ENCODE measurements around the gene RALGDS. TPM values are rescaled to one million over a fixed set of nuclear protein-coding genes. Genes with fewer than 3 reads are reported as not detected.
A peak's percentile ranks its signal among the peaks of the same experiment; 100 is the strongest.

The RALGDS gene
- total RNA-seq, 1 experiment from 2014 or later = 13.7 TPM

- Mint-ChIP-seq H3K4me3 (ENCODE audit: low read depth, unreplicated experiment) (no peak overlapping the region), H3K9me3 (ENCODE audit: low read depth, unreplicated experiment) (no peaks in the 10 kb centered on the region), H3K36me3 (ENCODE audit: insufficient read depth, unreplicated experiment) (peaks cover 9% of the 10 kb centered on the region), H3K4me1 (ENCODE audit: low read depth, unreplicated experiment) (no peaks in the 10 kb centered on the region), H3K27ac (ENCODE audit: unreplicated experiment) (no peak overlapping the region), H3K27me3 (ENCODE audit: unreplicated experiment) (peaks cover 23% of the 10 kb centered on the region)
- intact Hi-C loops (cut with micrococcal nuclease; ENCODE audit: unreplicated experiment) = no loop called here
- no TSS peak for BruUV-seq (replicated peaks)
- DNase-seq = no peak
- CTCF ChIA-PET = no interaction called here
- no peak for TF ChIP-seq CTCF (IDR thresholded peaks at IDR 0.05; ENCODE audit: unreplicated experiment)
Observed at GRCh38 chr9:133153227-133154096, 32.4 kb upstream of the RALGDS start.

- Mint-ChIP-seq H3K27ac (ENCODE audit: unreplicated experiment) (no peak overlapping the region), H3K36me3 (ENCODE audit: insufficient read depth, unreplicated experiment) (peaks cover 21% of the 10 kb centered on the region), H3K4me3 (ENCODE audit: low read depth, unreplicated experiment) (no peak overlapping the region), H3K27me3 (ENCODE audit: unreplicated experiment) (peaks cover 12% of the 10 kb centered on the region), H3K9me3 (ENCODE audit: low read depth, unreplicated experiment) (no peaks in the 10 kb centered on the region), H3K4me1 (ENCODE audit: low read depth, unreplicated experiment) (no peaks in the 10 kb centered on the region)
- DNase-seq = no peak
- intact Hi-C loops (cut with micrococcal nuclease; ENCODE audit: unreplicated experiment) = no loop called here
- no peak for TF ChIP-seq CTCF (IDR thresholded peaks at IDR 0.05; ENCODE audit: unreplicated experiment)
- CTCF ChIA-PET = no interaction called here
- no TSS peak for BruUV-seq (replicated peaks)
Observed at GRCh38 chr9:133151601-133152525, 30.8 kb upstream of the RALGDS start.

- no peak for DNase-seq
- peaks cover 12% of the 10 kb centered on the region for H3K27me3 Mint-ChIP-seq (ENCODE audit: unreplicated experiment)
- no peaks in the 10 kb centered on the region for H3K9me3 Mint-ChIP-seq (ENCODE audit: low read depth, unreplicated experiment)
- no peak for TF ChIP-seq CTCF (IDR thresholded peaks at IDR 0.05; ENCODE audit: unreplicated experiment)
- no peaks in the 10 kb centered on the region for H3K4me1 Mint-ChIP-seq (ENCODE audit: low read depth, unreplicated experiment)
- H3K4me3 Mint-ChIP-seq (ENCODE audit: low read depth, unreplicated experiment) = peak overlapping the region; percentile 4
- CTCF ChIA-PET = no interaction called here
- H3K27ac Mint-ChIP-seq (ENCODE audit: unreplicated experiment) = no peak overlapping the region
- peaks cover 21% of the 10 kb centered on the region for H3K36me3 Mint-ChIP-seq (ENCODE audit: insufficient read depth, unreplicated experiment)
- BruUV-seq (replicated peaks) = no TSS peak
- intact Hi-C loops (cut with micrococcal nuclease; ENCODE audit: unreplicated experiment) = no loop called here
Observed at GRCh38 chr9:133151041-133151440, 30.0 kb upstream of the RALGDS start.

- BruUV-seq (replicated peaks) = no TSS peak
- no peaks in the 10 kb centered on the region for H3K4me1 Mint-ChIP-seq (ENCODE audit: low read depth, unreplicated experiment)
- H3K27ac Mint-ChIP-seq (ENCODE audit: unreplicated experiment) = no peak overlapping the region
- no peak for TF ChIP-seq CTCF (IDR thresholded peaks at IDR 0.05; ENCODE audit: unreplicated experiment)
- peak overlapping the region; percentile 84 for H3K4me3 Mint-ChIP-seq (ENCODE audit: low read depth, unreplicated experiment)
- peaks cover 21% of the 10 kb centered on the region for H3K36me3 Mint-ChIP-seq (ENCODE audit: insufficient read depth, unreplicated experiment)
- H3K9me3 Mint-ChIP-seq (ENCODE audit: low read depth, unreplicated experiment) = no peaks in the 10 kb centered on the region
- peak; percentile 87 for DNase-seq
- intact Hi-C loops (cut with micrococcal nuclease; ENCODE audit: unreplicated experiment) = loop anchor here (10.0 kb wide), 1 partner anchor 115 kb away; the partner anchor contains the start of gene GTF3C5
- CTCF ChIA-PET = interaction anchor here (0.6 to 2.7 kb wide), 4 partner anchors 11 to 158 kb away, joined by 3 to 11 read pairs (median 5); no protein-coding TSS in a partner anchor
- H3K27me3 Mint-ChIP-seq (ENCODE audit: unreplicated experiment) = peaks cover 6% of the 10 kb centered on the region
Observed at GRCh38 chr9:133149130-133150015, 28.3 kb upstream of the RALGDS start.
